NCI-H1048 (cell line): ENCODE results near the gene MYL12A.
"Not testable (repeated sequence)": the region's sequence is repeated elsewhere in the genome, so short reads cannot be mapped to it uniquely, and the experiment has no call there.

Experiments
- DNase-seq: peaks from one replicate; lab custom pipeline; 2025; lab: John Stamatoyannopoulos, UW

Gene MYL12A

DNA sequence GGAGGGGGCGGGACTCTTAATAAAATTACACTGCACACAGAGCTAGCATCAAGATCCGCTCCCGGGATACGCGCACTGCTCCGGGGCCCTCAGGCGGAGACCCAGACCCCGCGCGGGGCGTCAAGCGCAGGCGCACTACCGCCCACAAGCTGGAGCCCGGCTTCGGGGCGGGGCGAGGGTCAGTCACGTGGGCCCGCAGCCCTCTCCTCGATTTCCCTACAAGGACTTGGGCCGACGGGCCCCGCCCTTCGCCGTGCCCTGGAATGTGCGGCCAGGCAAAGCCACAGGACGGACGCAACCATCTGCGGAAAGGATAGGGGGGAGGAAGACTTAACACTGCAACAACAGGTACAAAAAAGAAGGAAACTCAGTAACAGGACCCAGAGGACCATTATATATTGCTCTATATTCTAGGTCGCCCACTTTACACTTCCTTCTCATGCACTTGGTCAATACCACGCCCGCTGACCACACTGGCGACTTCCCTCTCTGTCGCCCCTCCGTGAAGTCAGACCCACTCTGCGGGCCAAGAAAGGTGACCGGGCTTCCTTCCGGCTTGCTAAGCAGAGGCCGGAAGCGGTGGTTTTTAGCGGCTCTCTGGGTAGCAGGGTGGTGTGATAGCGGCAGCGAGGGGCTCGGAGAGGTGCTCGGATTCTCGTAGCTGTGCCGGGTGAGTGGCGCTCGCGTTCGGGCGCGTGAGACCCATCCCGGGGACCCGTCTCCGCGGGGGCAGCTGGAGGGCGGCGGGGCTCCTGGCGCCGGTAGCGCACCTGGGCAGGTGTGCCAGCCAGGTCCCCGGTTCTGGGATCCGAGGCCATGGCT lies at the start of gene MYL12A:
Gene MYL12A (plus strand): TSS at position 562 of the 822 bp plus-strand sequence. CDS start 5,447 bp downstream, outside the sequence.
- peak; percentile 96 for DNase-seq

DNA sequence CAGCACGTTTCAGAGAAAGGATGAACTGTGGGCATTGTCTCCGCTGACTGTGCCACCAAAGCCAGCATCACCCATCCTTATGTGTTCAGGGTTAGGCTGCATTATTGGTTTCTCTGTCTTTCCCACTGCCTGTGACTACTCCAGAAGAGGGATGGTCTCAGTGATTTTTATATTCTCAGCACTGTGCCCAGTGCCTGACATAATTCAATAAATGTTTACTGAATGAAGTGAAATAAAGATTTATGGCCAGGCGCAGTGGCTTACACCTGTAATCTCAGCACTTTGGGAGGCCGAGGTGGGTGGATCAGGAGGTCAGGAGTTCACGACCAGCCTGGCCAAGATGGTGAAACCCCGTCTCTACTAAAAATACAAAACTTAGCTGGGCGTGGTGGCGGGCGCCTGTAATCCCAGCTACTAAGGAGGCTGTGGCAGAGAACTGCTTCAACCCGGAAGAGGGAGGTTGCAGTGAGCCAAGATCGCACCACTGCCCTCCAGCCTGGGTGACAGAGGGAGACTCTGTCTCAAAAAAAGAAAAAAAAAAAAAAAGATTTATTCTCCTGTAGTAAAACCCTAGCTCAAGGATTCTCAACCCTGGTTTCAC lies 49.2 kb upstream of the MYL12A start:
- DNase-seq = not testable (repeated sequence)

DNA sequence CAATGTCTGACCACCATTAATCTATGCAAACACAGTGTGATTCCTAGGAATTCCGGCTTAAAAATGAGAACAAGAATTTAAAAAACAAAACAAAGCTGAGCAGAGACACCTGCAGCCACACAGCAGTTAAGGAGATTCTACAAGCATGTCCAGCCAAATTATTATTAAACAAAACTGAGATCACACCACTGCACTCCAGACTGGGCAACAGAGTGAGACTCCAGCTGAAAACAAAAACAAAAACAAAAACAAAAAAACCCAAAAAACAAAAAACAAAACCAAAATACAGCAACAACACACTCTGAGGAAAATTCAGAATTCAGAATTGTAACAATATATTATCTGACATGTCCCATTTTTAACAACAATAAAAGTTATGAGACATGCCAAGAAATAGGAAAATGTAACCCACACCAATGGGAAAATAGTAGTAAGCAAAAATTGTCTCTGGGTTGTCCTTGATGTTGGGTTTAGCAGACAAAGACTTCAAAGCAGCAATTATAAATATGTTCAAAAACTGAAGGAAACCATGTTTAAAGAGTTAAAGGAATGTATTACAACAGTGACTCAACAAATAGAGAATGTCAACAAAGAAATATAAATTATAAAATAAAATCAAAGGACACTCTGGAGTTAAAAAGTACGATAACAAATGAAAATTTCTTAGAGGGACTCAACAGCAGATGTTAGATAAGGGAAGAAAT lies 47.5 kb upstream of the MYL12A start:
- no peak for DNase-seq

DNA sequence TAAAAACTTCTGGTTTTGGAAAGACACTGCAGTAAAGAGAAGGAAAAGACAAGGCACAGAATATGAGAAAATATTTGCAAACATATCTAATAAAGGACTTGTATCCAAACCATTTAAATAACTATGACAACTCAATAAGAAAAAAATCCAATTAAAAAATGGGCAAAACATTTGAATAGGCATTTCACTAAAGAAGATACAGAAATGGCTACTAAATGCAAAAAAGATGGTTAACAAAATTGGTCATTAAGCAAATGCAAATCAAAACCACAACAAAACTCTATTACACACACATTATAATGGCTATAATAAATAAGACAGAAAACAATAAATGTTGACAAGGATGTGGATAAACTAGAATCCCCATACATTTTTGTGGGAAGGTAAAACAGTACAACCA lies 42.4 kb upstream of the MYL12A start:
- DNase-seq = no peak

DNA sequence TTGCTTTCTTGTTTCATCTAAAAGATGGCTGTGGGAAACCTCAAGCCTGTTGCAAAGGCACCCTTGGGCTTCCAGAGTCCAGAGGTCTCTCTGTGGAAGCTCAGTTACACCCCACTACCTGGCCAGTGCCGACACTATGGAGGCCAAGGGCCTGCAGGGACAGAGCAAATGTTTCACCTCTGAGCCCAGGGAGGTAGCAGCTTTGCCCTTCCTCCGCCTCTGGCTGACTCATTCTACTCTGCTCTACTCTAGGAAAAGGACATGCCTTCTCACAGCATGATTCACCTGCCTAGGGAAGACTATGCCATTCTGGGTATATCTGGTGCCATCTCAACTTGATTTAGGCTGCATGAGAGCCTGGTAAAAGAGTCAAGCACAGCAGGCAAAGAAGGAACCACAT lies 40.0 kb upstream of the MYL12A start:
- DNase-seq = no peak

DNA sequence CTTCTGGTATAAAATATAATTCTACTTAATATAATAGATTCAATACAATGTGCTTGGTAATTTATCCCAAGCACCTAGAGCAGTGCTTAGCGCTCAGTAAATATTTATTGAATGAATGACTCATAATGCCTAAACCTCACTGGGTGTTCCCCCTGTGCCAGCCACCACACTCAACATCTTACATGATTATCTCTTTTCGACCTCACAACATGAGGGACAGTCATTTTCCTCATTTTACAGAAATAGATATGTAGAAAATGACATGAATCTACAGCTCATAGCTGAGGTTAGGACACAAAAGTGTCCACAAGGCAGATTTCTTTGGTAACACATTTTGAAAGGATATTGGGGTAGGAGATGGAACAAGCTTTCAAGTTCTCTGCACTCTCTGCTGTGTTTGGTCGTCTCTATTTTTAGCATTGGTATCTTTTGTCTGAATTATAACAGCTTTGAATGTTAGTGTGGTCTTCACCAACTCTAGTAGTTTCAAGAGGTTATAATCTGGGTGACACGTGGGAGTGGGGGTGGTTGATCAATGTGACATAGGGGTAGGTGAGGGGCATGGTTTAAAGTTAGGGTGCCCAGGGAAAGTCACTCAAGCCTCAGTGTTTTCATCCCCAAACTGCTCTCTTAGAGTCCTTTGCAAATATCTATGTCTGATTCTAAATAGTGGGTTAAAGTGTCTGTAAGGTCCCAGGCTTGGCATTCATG lies 37.6 kb upstream of the MYL12A start:
- no peak for DNase-seq

DNA sequence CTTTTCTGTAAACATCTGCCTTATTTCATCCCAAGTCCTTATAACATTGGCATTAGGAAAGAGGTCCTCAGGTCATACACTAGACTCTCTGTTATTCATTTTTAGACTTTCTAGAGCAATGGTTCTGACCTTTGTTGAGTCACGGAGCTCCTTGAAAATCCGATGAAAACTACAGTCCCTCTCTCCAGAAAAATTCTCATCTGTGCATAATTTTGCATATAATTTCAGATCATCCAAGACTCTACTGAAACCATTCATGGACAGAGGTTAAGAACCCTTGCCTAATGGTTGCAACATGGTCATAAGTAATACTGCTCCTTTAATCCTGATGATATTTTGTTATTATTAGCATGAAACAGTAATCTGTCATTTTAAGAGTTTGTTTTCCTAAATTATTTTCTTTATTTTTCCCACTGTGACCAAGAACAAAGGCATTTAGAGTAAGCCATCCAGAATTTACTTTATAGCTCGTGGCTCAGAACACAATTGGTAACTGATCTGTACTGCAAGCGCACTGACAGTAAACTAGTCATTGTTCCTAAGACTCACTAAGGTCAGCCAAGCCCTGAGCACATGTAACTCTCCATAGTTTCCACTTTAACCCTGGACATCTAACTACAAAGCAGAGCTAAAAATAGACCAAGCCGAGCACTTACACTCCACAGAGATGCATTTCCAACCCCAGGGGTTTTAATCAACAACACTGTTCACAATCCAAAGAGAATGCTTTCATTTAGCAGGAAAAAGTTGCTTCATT lies 36.2 kb upstream of the MYL12A start:
- no peak for DNase-seq

DNA sequence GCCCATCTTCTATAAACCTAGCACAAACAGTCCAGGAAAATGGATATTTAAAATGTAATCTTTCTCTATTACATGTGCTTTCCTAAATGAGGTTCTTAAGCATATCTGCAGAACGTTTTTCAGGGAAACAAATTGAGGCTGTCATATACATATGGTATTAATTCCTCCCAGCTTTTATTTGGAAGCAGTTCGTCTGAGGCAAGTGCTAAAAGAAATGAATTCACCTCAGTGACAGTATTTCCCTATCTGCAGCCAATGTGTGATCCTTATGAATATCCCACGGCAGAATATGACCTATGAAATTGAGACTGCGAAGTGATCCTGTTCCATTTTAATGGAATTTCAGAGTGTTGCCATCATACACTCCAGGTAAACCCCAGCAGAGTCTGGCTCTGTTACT lies 34.9 kb upstream of the MYL12A start:
- no peak for DNase-seq

DNA sequence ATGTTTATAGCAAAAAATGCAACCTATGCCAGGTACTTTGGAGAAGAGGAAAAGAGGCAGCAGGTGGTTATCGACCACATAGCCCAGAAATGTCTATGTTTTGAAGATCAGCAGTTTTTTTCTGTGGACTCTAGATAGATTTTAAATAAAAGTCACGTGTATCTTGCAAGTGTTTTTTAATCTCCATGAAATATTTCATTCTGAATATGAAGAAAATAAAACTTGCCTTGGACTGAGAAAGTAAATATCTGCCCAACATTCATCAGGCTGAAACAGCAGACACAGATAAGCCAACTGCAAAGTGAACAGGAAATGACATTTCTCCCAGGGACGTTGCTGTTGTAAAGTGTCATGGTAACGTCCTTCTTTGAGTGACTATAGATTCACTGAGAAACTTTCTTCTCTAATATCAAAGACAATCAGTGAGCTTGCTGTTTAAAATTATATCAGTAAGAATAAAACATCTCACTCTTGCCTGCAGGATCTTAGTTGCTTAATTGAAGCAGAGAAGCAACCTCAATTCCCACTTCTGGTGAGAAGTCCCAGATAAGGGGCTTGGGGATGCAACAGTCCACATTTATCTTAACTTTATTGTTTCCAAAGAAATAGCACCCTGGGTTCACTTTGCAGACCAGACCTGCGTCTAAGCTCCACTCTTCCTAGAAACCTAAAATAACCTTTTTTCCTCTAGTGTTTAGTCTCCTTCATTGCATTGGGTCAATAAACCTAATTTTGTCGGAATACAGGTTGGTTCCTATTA lies 34.1 kb upstream of the MYL12A start:
- DNase-seq = no peak

DNA sequence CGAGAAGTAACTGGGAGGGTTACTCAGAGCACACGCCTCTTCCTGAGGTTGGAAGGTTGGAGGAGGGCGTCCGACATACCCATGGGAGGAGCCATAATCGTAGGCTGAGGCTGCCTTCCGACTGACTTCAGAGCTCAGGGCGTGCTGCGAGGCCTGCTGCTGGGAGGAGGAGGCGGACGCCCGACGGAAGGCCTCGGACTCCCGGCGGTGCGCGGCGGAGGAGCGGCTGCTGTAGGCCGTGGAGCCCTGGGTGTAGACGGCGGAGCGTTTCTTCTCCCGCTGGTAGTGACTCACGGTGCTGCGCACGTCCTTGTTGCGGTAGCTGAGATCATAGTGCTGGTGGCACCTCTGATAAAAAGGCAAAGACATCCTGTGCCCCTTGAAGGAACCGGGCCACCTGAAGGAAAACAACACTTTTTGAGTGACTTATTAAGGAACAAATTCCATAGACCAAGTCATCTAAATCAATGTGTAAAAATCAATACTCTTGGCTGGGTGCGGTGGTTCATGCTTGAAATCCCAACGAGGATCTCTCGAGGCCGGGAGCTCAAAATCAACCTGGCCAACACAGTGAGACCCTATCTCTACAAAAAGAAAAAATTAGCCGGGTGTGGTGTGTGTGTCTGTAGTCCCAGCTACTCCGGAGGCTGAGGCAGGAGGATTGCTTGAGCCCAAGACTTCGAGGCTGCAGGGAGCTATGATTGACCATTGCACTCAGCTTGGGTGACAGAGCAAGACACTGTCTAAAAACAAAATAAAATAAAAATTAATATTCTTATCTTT lies 32.6 kb upstream of the MYL12A start:
- DNase-seq = no peak

DNA sequence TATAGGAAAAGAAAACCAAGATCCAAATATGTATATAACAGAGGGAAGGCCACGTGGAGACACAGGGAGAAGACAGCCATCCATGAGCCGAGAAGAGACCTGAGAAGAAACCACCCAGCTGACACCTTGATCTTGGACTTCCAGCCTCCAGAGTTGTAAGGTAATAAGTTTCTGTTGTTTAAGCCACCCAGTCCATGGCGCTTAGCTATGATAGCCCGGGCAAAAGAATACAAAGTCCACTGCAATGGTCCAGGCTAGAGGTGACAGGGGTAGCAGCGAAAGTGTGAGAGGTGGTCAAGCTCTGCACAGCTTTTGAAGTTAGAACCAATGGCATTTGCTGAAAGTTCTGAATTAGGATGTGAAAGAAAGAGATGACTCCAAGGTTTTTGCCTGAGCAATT lies 30.6 kb upstream of the MYL12A start:
- no peak for DNase-seq

DNA sequence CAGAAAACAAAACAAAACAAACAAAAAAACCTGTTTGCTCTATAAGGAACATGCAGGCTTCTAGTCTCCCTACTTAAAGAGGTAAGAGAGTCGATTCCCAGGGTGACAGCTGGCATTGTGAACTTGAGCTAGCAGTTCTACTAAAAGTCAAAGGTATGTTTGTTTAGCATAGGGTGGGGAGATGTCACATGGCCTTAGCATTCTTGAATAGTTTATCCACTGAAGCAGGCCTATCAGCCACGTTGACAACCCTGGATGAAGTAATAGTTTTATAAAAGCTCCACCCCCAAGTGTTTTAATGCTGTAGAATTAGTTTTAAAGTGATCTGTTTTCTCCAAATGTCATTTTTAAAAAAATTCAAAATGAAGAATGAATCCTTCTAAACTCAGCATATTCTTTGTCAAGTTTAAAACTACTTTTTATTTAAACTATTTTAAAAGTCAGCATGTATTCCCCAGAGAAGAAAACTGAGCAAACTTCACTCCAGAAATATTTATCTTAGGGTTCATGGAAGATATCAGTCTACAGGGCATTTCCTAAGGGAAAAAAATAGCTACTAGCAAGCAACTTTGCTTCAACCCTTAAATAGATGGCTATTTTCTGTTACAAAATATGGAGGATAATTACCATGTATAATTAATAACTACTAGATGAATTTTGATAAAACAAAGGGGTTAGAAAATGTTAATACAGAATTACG lies 29.5 kb upstream of the MYL12A start:
- DNase-seq = no peak

DNA sequence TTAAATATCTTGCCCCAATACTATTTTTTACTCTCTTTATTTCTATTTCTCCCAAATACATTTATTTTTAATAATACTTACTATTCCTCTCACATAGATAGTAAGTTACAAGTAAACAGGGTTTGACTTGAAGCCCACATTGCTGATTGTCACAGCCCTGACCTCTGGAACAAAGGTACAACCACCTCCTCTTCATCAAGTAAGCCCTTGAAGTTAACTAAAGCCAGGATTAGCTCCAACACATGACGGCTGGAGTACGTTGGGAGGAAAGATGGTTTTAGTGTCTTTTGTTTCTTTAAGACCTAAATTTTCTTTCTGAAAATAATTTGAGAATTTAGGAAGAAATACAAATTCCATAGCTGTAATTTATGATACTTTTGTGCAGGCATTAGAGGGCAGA lies 28.8 kb upstream of the MYL12A start:
- no peak for DNase-seq

DNA sequence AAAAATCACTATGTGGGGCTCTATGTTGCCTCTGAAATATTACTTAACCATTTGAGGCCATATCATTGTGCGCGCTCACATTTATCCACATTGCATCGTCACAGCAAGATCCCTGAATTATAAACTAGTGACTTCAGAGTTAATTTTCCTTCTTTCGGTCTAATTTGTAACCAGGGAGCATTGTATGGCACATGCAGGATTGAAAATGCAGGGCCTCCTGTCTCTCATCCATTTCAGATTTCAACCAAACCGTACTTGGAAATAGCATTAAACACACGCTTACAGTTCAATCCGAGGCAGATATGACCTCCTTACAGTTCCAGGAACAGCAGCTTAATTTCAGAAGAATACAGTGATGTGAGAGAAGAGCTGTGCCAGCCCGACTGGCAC lies 28.4 kb upstream of the MYL12A start:
- no peak for DNase-seq

DNA sequence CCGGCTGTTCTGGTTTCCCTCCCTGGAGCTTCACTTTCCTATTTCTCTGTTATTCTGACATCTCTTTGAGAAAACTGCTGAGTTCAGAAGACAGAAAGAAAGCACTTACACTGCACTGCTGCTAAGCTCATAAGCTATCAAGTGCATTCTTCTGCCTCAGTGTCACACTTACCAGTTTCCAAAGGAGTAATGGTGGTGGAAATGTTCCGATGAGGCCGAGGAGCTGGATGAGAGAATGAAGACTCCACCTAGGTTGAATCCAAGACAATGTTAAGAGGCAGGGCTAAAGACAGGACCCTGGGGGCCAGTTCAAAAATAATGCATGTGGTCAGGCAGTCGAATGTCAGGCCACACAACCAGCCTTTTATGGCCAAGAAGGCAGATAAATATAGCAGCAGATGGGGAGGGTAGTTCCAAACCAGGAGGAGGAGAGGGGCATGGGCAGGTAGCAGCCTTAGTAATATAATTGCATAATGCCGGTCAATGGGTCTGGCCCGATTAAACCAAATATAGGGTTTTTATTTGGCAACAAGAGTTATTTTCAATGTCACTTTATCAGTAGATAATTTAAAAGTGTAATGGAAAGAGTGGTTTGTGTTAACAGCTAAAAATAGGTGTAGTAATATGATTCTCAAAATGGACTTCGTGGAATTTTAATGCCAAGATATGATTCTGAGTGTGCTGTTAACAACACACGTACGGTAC lies 27.8 kb upstream of the MYL12A start, which contains the start of gene MYOM1:
Gene MYOM1 (minus strand): TSS at position 338 of the 705 bp plus-strand sequence. CDS start 4,745 bp downstream, outside the sequence.
- DNase-seq = no peak

DNA sequence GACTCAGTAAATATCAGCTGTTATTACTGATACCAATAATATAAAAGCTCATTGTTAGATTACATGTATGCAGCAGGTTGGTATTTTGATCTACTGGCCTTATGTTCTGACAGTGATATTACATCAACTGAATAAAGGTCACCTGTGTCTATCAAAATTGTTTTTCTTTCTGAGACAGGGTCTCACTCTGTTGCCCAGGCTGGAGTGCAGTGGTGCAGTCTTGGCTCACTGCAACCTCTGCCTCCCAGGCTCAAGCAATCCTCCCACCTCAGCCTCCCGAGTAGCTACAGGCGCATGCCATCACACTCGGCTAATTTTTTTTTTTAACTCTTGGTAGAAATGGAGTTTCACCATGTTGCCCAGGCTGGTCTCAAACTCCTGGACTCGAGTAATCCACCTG lies 26.7 kb upstream of the MYL12A start:
- not testable (repeated sequence) for DNase-seq

DNA sequence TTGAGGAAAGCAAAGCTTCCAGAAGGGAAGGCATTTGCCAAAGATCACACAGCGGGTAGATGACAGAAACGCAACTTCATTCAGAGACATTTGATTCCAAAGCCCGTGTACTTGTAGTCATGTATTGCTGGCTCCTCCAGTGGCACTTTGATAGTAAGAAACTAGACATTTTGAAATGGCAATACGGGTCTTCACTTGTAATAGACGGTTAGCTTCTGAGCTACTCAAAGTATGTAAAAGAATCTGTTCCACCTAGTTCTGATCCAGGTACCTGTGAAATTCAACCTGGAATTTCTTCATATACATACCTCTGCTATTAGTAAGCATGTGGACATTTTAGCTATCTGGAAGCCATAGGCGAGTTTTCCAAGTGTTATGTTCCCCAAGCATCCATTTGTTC lies 26.1 kb upstream of the MYL12A start:
- no peak for DNase-seq

DNA sequence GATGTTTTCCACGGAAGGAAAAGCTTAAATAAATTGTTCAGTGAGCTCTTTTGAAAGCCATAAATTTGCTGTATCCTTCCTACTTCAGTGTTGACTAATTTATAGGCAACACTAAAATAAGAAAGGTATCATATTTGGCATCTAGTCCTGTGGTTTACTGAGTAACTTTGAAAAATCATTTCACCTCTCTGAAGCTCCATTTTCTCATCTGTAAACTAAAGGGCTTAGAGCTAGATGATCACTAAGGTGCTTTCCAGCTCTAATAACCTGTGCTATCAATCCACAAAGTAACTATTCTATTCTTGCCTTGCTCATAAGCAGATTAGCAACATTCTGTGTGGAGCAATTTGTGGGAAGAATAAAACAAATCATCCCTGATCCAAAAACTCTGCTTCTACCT lies 24.2 kb upstream of the MYL12A start:
- no peak for DNase-seq

DNA sequence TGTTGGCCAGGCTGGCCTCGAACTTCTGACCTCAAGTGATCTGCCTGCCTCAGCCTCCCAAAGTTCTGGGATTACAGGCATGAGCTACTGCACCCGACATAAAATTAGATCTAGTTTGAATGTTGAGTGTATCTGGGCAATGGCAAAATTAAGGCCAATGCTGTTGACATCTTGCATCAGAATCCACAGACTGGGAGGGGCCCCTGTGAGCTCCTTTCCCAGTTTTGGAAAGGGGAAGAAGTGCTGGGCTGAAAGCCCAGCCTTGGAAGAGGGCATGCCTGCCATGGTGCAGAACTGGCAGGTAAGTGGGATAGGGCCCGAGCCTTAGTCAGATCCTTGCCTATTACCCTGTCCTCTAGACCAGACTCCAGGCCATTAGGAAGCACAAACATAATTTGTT lies 23.4 kb upstream of the MYL12A start:
- no peak for DNase-seq
